Endothelial cell of umbilical vein (primary cell): ENCODE results near the gene TSPAN4. TPM values are rescaled to one million over a fixed set of nuclear protein-coding genes. Genes with fewer than 3 reads are reported as not detected.

Experiments used
- BruUV-seq: library from RNA; stranded (reverse); fragments of 400-500 nt; replicated peaks from 2 replicates; lab custom pipeline; 2021; lab: Mats Ljungman, UMichigan
- CTCF ChIA-PET: fragments of 300-600, 350-600 bp; sonication (Branson Sonifier 250); formaldehyde crosslinking; loops from one replicate; lab custom pipeline; 2021; ENCODE audit warnings: antibody characterized with exemption, inconsistent platforms; lab: Charles Lee
- POLR2A ChIA-PET: fragments of 300-600, 350-600 bp; sonication (Branson Sonifier 250); formaldehyde crosslinking; loops from one replicate; lab custom pipeline; 2021; ENCODE audit warnings: antibody characterized with exemption, inconsistent platforms; lab: Charles Lee
- DNase-seq: peaks from one replicate; pipeline ENCODE4 v3.0.0-alpha.2; 2011; ENCODE audit warnings: low read depth, low spot score
- FAIRE-seq: peaks from 2 replicates; lab custom pipeline; 2011; peaks lifted over from hg19 to GRCh38; lab: Jason Lieb, UNC
- H2AFZ ChIP-seq: 2 replicates; pipeline ENCODE4 v1.6.0; 2012; ENCODE audit warnings: low read depth, low read length, control low read depth, inconsistent platforms
- H3K27ac ChIP-seq: 2 replicates; pipeline ENCODE4 v1.5.1; 2011; ENCODE audit warnings: low read depth, mild to moderate bottlenecking, control low read depth, low read length, moderate library complexity; ENCODE audit not compliant: insufficient read depth
- H3K27me3 ChIP-seq, 2 experiments: 2 replicates each; pipeline versions ENCODE4 v1.6.0 to v1.6.1; 2011; ENCODE audit warnings: low read length in 2 of 2, mixed read lengths in 1 of 2; ENCODE audit not compliant: control insufficient read depth in 2 of 2, insufficient read depth in 2 of 2
- H3K36me3 ChIP-seq, 2 experiments: 2 replicates in 1 of 2; 3 replicates in 1 of 2; pipeline ENCODE4 v1.5.1; 2011; ENCODE audit warnings: low read length in 2 of 2, mild to moderate bottlenecking in 1 of 2, moderate library complexity in 1 of 2; ENCODE audit not compliant: control insufficient read depth in 2 of 2, insufficient read depth in 2 of 2; ENCODE audit errors: extremely low read depth in 1 of 2
- H3K4me1 ChIP-seq: 3 replicates; pipeline ENCODE4 v1.5.1; 2011; ENCODE audit warnings: mild to moderate bottlenecking, low read length; ENCODE audit not compliant: control insufficient read depth, insufficient read depth; ENCODE audit errors: extremely low read depth
- H3K4me2 ChIP-seq: 2 replicates; pipeline ENCODE4 v1.6.1; 2011; ENCODE audit warnings: low read length, control low read depth, mixed read lengths; ENCODE audit not compliant: insufficient read depth
- H3K4me3 ChIP-seq, 3 experiments: fragments of 200-600 bp in 1 of 3; sonication (generic), shearing (Covaris generic) in 1 of 3; replicated peaks in 1 of 3; 2 replicates each; pipeline ENCODE4 v1.5.1; 2011 to 2016; ENCODE audit warnings: control low read depth in 3 of 3, low read length in 3 of 3, mild to moderate bottlenecking in 2 of 3, inconsistent platforms in 1 of 3, low read depth in 1 of 3, moderate library complexity in 1 of 3; ENCODE audit not compliant: insufficient read depth in 1 of 3
- H3K79me2 ChIP-seq: 2 replicates; pipeline ENCODE4 v1.6.0; 2012; ENCODE audit warnings: low read length, inconsistent platforms; ENCODE audit not compliant: control insufficient read depth, insufficient read depth
- H3K9ac ChIP-seq: replicated peaks from 2 replicates; pipeline ENCODE3; 2011; ENCODE audit warnings: low read length, control low read depth; ENCODE audit not compliant: insufficient read depth; ENCODE audit errors: extremely low read depth
- H3K9me1 ChIP-seq: replicated peaks from 3 replicates; pipeline ENCODE4 v1.6.0; 2011; ENCODE audit warnings: mild to moderate bottlenecking, low read length; ENCODE audit not compliant: control insufficient read depth, insufficient read depth; ENCODE audit errors: extremely low read depth
- H3K9me3 ChIP-seq: replicated peaks from 2 replicates; pipeline ENCODE4 v1.5.1; 2012; ENCODE audit warnings: low read length, inconsistent platforms; ENCODE audit not compliant: control insufficient read depth, insufficient read depth
- H4K20me1 ChIP-seq: replicated peaks from 2 replicates; pipeline ENCODE3; 2011; ENCODE audit warnings: mild to moderate bottlenecking, low read length; ENCODE audit not compliant: control insufficient read depth, insufficient read depth; ENCODE audit errors: extremely low read depth
- EZH2 ChIP-seq: IDR thresholded peaks from 2 replicates; pipeline ENCODE4 v1.6.1; 2012; ENCODE audit warnings: borderline replicate concordance, low read depth, mild to moderate bottlenecking, moderate library complexity, low read length, inconsistent platforms; ENCODE audit not compliant: severe bottlenecking
- FOS ChIP-seq: IDR thresholded peaks from 2 replicates; pipeline ENCODE4 v1.6.1; 2011; ENCODE audit warnings: mild to moderate bottlenecking, low read length, moderate library complexity, borderline replicate concordance; ENCODE audit not compliant: insufficient read depth
- GATA2 ChIP-seq: IDR thresholded peaks from 2 replicates; pipeline ENCODE4 v1.7.0; 2011; ENCODE audit warnings: low read depth, mild to moderate bottlenecking, moderate library complexity, mixed read lengths, low read length; ENCODE audit not compliant: insufficient read length, insufficient read depth
- JUN ChIP-seq: IDR thresholded peaks from 2 replicates; pipeline ENCODE4 v1.6.1; 2011; ENCODE audit warnings: borderline replicate concordance, low read depth; ENCODE audit not compliant: insufficient read length, insufficient read depth
- MYC ChIP-seq: IDR thresholded peaks from one replicate; pipeline ENCODE4 v1.6.1; 2011; ENCODE audit warnings: mild to moderate bottlenecking, low read depth, low read length
- POLR2A ChIP-seq: IDR thresholded peaks from 2 replicates; pipeline ENCODE4 v1.6.1; 2012; ENCODE audit warnings: low read depth, mild to moderate bottlenecking, control low read depth, low read length
- POLR2AphosphoS5 ChIP-seq: IDR thresholded peaks from 2 replicates; pipeline ENCODE4 v1.6.1; 2012; ENCODE audit warnings: low read depth, mild to moderate bottlenecking, control low read depth, low read length, moderate library complexity; ENCODE audit not compliant: insufficient read depth
- dilution Hi-C: fragments of 300-500 bp; cut with MboI; formaldehyde crosslinking; loops from one replicate; pipeline ENCODE4 v1.15.0; 2019; ENCODE audit warnings: low sequenced_read_pairs; ENCODE audit not compliant: extremely low pct_ligation_motif_present
- intact Hi-C: fragments of 100-400 bp; cut with micrococcal nuclease; formaldehyde crosslinking; loops from one replicate; pipeline ENCODE4 v1.10.0; 2022
- polyA plus RNA-seq, 4 experiments: library from polyadenylated mRNA; depleted of rRNA in 3 of 4; stranded (reverse) in 3 of 4; unstranded in 1 of 4; fragments of >200 nt; gene quantifications; 2 replicates each; pipeline versions ENCODE4 v1.2.1 to v1.2.3, GENCODE V29; 2011 to 2012; ENCODE audit warnings: missing spikeins in 1 of 4
- total RNA-seq: library from RNA; stranded (reverse); gene quantifications from 2 replicates; pipeline ENCODE4 v1.2.3, GENCODE V29; 2021
- TF ChIP-seq, protein P1 (sequence below), 2 donors: IDR thresholded peaks; 1 replicate in 1 of 2; 2 replicates in 1 of 2; pipeline ENCODE4 v1.5.1; 2011; ENCODE audit warnings: low read length in 2 of 2, mild to moderate bottlenecking in 2 of 2, moderate library complexity in 2 of 2, control low read depth in 1 of 2, inconsistent platforms in 1 of 2, low read depth in 1 of 2; ENCODE audit not compliant: insufficient read depth in 1 of 2; ENCODE audit errors: extremely low read depth in 1 of 2
- TF ChIP-seq, protein P2 (sequence below): IDR thresholded peaks from 2 replicates; pipeline ENCODE4 v1.6.1; 2011; ENCODE audit not compliant: insufficient read depth, insufficient read length

Gene TSPAN4
- total and polyA plus RNA-seq, 2 donors (not counting 3 experiments of a cell fraction or from before 2014, with no cell fraction given), result 114 to 199 TPM

GRCh38 chr11:907668-908067, 65.0 kb downstream of the TSPAN4 start:
- intact Hi-C loops, result no loop called here

GRCh38 chr11:908273-908672, 65.6 kb downstream of the TSPAN4 start:
- TF ChIP-seq FOS (no peak), MYC (no peak), GATA2 (no peak), JUN (no peak), POLR2A (no peak), POLR2AphosphoS5 (no peak), EZH2 (no peak)
- TF ChIP-seq, protein P1, sequence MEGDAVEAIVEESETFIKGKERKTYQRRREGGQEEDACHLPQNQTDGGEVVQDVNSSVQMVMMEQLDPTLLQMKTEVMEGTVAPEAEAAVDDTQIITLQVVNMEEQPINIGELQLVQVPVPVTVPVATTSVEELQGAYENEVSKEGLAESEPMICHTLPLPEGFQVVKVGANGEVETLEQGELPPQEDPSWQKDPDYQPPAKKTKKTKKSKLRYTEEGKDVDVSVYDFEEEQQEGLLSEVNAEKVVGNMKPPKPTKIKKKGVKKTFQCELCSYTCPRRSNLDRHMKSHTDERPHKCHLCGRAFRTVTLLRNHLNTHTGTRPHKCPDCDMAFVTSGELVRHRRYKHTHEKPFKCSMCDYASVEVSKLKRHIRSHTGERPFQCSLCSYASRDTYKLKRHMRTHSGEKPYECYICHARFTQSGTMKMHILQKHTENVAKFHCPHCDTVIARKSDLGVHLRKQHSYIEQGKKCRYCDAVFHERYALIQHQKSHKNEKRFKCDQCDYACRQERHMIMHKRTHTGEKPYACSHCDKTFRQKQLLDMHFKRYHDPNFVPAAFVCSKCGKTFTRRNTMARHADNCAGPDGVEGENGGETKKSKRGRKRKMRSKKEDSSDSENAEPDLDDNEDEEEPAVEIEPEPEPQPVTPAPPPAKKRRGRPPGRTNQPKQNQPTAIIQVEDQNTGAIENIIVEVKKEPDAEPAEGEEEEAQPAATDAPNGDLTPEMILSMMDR (IDR thresholded peaks at IDR 0.05; ENCODE audit: extremely low read depth in 1 of 2, insufficient read depth in 1 of 2, low read depth in 1 of 2, low read length in 2 of 2), result no peak
- TF ChIP-seq, protein P2, sequence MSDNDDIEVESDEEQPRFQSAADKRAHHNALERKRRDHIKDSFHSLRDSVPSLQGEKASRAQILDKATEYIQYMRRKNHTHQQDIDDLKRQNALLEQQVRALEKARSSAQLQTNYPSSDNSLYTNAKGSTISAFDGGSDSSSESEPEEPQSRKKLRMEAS, result no peak
- H3K9ac ChIP-seq, result no peak overlapping the region

More at GRCh38 chr11:907668-908067, 65.0 kb downstream of the TSPAN4 start:
- no TSS peak for BruUV-seq
- Histone ChIP-seq H3K27ac (no peak overlapping the region), H3K27me3 (no peaks in the 10 kb centered on the region), H3K4me2 (no peak overlapping the region), H3K4me1 (peaks cover 8% of the 10 kb centered on the region), H2AFZ (no peak overlapping the region), H3K79me2 (peaks cover 17% of the 10 kb centered on the region), H3K9ac (no peak overlapping the region), H3K4me3 (no peak overlapping the region), H3K9me1 (no peaks in the 10 kb centered on the region), H3K9me3 (no peaks in the 10 kb centered on the region), H3K36me3 (peaks cover under 1 to 11% of the 10 kb centered on the region in 2 experiments), H4K20me1 (no peaks in the 10 kb centered on the region)
- CTCF ChIA-PET, result no interaction called here
- dilution Hi-C loops, result no loop called here
- DNase-seq (no peak), FAIRE-seq (no peak)
- TF ChIP-seq GATA2, result no peak
- TF ChIP-seq, protein P1 (IDR thresholded peaks at IDR 0.05; ENCODE audit: extremely low read depth in 1 of 2, insufficient read depth in 1 of 2, low read depth in 1 of 2, low read length in 2 of 2), result no peak
- no peak for TF ChIP-seq MYC
- no peak for TF ChIP-seq EZH2
- POLR2A ChIA-PET, result no interaction called here

More at GRCh38 chr11:908273-908672, 65.6 kb downstream of the TSPAN4 start:
- intact Hi-C loops, result no loop called here
- no peak for FAIRE-seq
- no peak overlapping the region for H3K4me3 ChIP-seq
- ChIA-PET POLR2A (no interaction called here), CTCF (no interaction called here)
- dilution Hi-C loops, result no loop called here
- no peak overlapping the region for H3K4me2 ChIP-seq
- peaks cover 17% of the 10 kb centered on the region for H3K79me2 ChIP-seq
- BruUV-seq, result no TSS peak
- H3K27ac ChIP-seq, result no peak overlapping the region
- no peak for DNase-seq
- no peaks in the 10 kb centered on the region for H3K27me3 ChIP-seq
- no peak overlapping the region for H2AFZ ChIP-seq
- H3K9me3 ChIP-seq, result no peaks in the 10 kb centered on the region
- H3K36me3 ChIP-seq, result peaks cover 0 to 5% of the 10 kb centered on the region in 2 experiments
- no peaks in the 10 kb centered on the region for H4K20me1 ChIP-seq
- no peaks in the 10 kb centered on the region for H3K9me1 ChIP-seq
- peaks cover 8% of the 10 kb centered on the region for H3K4me1 ChIP-seq
